H1 (cell line): ENCODE measurements around the gene PPM1M. TPM values are rescaled to one million over a fixed set of nuclear protein-coding genes. Genes with fewer than 3 reads are reported as not detected.

ENCODE experiments used
- CTCF ChIA-PET: fragments of 300-600 bp; sonication (Branson Sonifier 250); formaldehyde crosslinking; loops from one replicate; lab custom pipeline; 2021; ENCODE audit not compliant: partially characterized antibody; lab: Charles Lee
- POLR2A ChIA-PET: fragments of 300-600 bp; sonication (Branson Sonifier 250); formaldehyde crosslinking; loops from one replicate; lab custom pipeline; 2021; ENCODE audit warnings: inconsistent platforms; ENCODE audit not compliant: partially characterized antibody; lab: Charles Lee
- DNase-seq, 2 experiments: peaks; one replicate each; pipeline versions ENCODE4 v3.0.0 to v3.0.0-alpha.2; 2010 to 2022; ENCODE audit warnings: low spot score in 2 of 2, low read depth in 1 of 2, mixed read lengths in 1 of 2
- FAIRE-seq: peaks from 2 replicates; lab custom pipeline; 2011; peaks lifted over from hg19 to GRCh38; lab: Jason Lieb, UNC
- H2AFZ ChIP-seq: 2 replicates; pipeline ENCODE4 v1.8.1; 2012; ENCODE audit warnings: low read length, inconsistent platforms
- H2AK5ac ChIP-seq: 2 replicates; pipeline ENCODE4 v1.6.1; 2013; ENCODE audit warnings: low read depth, low read length
- H2BK120ac ChIP-seq: replicated peaks from 2 replicates; pipeline ENCODE3; 2013; ENCODE audit warnings: low read depth, low read length, inconsistent platforms
- H2BK12ac ChIP-seq: 2 replicates; pipeline ENCODE4 v1.6.1; 2013; ENCODE audit warnings: low read depth, low read length
- H2BK15ac ChIP-seq: 2 replicates; pipeline ENCODE4 v1.6.1; 2013; ENCODE audit warnings: low read length
- H2BK20ac ChIP-seq: 2 replicates; pipeline ENCODE4 v1.6.1; 2013; ENCODE audit warnings: low read length
- H2BK5ac ChIP-seq: 2 replicates; pipeline ENCODE4 v1.6.1; 2013; ENCODE audit warnings: low read depth, low read length
- H3K14ac ChIP-seq: 2 replicates; pipeline ENCODE4 v1.6.1; 2013; ENCODE audit warnings: inconsistent platforms; ENCODE audit not compliant: insufficient read length
- H3K18ac ChIP-seq: 2 replicates; pipeline ENCODE4 v1.6.1; 2013; ENCODE audit warnings: low read length; ENCODE audit errors: extremely low read depth
- H3K23ac ChIP-seq: 2 replicates; pipeline ENCODE4 v1.6.1; 2013; ENCODE audit warnings: inconsistent platforms; ENCODE audit not compliant: insufficient read length
- H3K23me2 ChIP-seq: 2 replicates; pipeline ENCODE4 v1.6.1; 2013; ENCODE audit warnings: low read depth, low read length
- H3K27ac ChIP-seq: 2 replicates; pipeline ENCODE4 v1.6.1; 2011; ENCODE audit warnings: low read depth, low read length, inconsistent platforms
- H3K27me3 ChIP-seq, 4 experiments: replicated peaks in 1 of 4; 1 replicate in 1 of 4; 2 replicates in 3 of 4; pipeline versions ENCODE4 v1.6.1 to v1.8.1; 2011 to 2013; ENCODE audit warnings: low read length in 3 of 4, mild to moderate bottlenecking in 3 of 4, inconsistent platforms in 2 of 4, mixed read lengths in 2 of 4, moderate library complexity in 1 of 4; ENCODE audit not compliant: control insufficient read depth in 3 of 4, insufficient read depth in 3 of 4; ENCODE audit errors: extremely low read depth in 1 of 4
- H3K36me3 ChIP-seq, 4 experiments: 2 replicates each; pipeline versions ENCODE4 v1.6.1 to v1.8.1; 2011 to 2013; ENCODE audit warnings: mild to moderate bottlenecking in 4 of 4, low read length in 3 of 4, moderate library complexity in 2 of 4, control low read depth in 1 of 4, inconsistent platforms in 1 of 4; ENCODE audit not compliant: insufficient read depth in 4 of 4, control insufficient read depth in 2 of 4
- H3K4ac ChIP-seq: replicated peaks from 2 replicates; pipeline ENCODE3; 2013; ENCODE audit warnings: low read length, low read depth, mixed read lengths, inconsistent platforms; ENCODE audit not compliant: insufficient read length
- H3K4me1 ChIP-seq, 4 experiments: replicated peaks in 1 of 4; 1 replicate in 1 of 4; 2 replicates in 3 of 4; pipeline versions ENCODE4 v1.6.1 to v1.8.1; 2011 to 2013; ENCODE audit warnings: low read length in 3 of 4, inconsistent platforms in 2 of 4, mixed read lengths in 1 of 4; ENCODE audit not compliant: insufficient read depth in 4 of 4, control insufficient read depth in 3 of 4
- H3K4me2 ChIP-seq, 2 experiments: 2 replicates each; pipeline versions ENCODE4 v1.6.1 to v1.8.1; 2011 to 2013; ENCODE audit warnings: low read depth in 2 of 2, low read length in 2 of 2, control low read depth in 1 of 2, inconsistent platforms in 1 of 2, mild to moderate bottlenecking in 1 of 2; ENCODE audit not compliant: insufficient read depth in 1 of 2
- H3K4me3 ChIP-seq, 4 experiments: fragments of 200-600, 300-600 bp in 1 of 4; sonication (generic), shearing (Covaris generic), sonication (Bioruptor Twin) in 1 of 4; 2 replicates each; pipeline versions ENCODE4 v1.5.1 to v1.8.1; 2011 to 2016; ENCODE audit warnings: low read length in 4 of 4, low read depth in 3 of 4, control low read depth in 2 of 4, inconsistent platforms in 2 of 4, mild to moderate bottlenecking in 2 of 4, mixed read lengths in 1 of 4, moderate library complexity in 1 of 4; ENCODE audit not compliant: insufficient read depth in 2 of 4; ENCODE audit errors: extremely low read depth in 1 of 4
- H3K56ac ChIP-seq: replicated peaks from 2 replicates; pipeline ENCODE3; 2013; ENCODE audit warnings: low read depth, mild to moderate bottlenecking, mixed read lengths, low read length, inconsistent platforms; ENCODE audit not compliant: insufficient read length
- H3K79me1 ChIP-seq: 2 replicates; pipeline ENCODE4 v1.6.1; 2013; ENCODE audit warnings: low read depth, low read length, control low read depth
- H3K79me2 ChIP-seq, 2 experiments: 2 replicates each; pipeline versions ENCODE4 v1.6.1 to v1.8.1; 2012 to 2013; ENCODE audit warnings: low read length in 2 of 2, mild to moderate bottlenecking in 2 of 2, inconsistent platforms in 1 of 2; ENCODE audit not compliant: insufficient read depth in 2 of 2, control insufficient read depth in 1 of 2
- H3K9ac ChIP-seq, 4 experiments: replicated peaks in 1 of 4; 1 replicate in 1 of 4; 2 replicates in 3 of 4; pipeline versions ENCODE4 v1.6.1 to v1.8.1; 2011 to 2013; ENCODE audit warnings: low read depth in 3 of 4, low read length in 3 of 4, control low read depth in 2 of 4, mild to moderate bottlenecking in 2 of 4, moderate library complexity in 2 of 4, inconsistent platforms in 1 of 4; ENCODE audit errors: extremely low read depth in 1 of 4
- H3K9me3 ChIP-seq, 2 experiments: 2 replicates each; pipeline versions ENCODE4 v1.6.1 to v1.8.1; 2012 to 2013; ENCODE audit warnings: mild to moderate bottlenecking in 2 of 2, moderate library complexity in 2 of 2, control low read depth in 1 of 2, inconsistent platforms in 1 of 2, low read depth in 1 of 2, low read length in 1 of 2, mixed read lengths in 1 of 2; ENCODE audit not compliant: insufficient read depth in 2 of 2
- H4K20me1 ChIP-seq, 2 experiments: replicated peaks in 1 of 2; 2 replicates each; pipeline versions ENCODE3 to v1.8.1; 2011 to 2013; ENCODE audit warnings: inconsistent platforms in 2 of 2, low read length in 2 of 2, mild to moderate bottlenecking in 1 of 2; ENCODE audit not compliant: insufficient read depth in 2 of 2, control insufficient read depth in 1 of 2
- H4K5ac ChIP-seq: 2 replicates; pipeline ENCODE4 v1.6.1; 2013; ENCODE audit warnings: low read length, low read depth, mixed read lengths, inconsistent platforms; ENCODE audit not compliant: insufficient read length
- H4K8ac ChIP-seq: 2 replicates; pipeline ENCODE4 v1.8.0; 2013; ENCODE audit warnings: mild to moderate bottlenecking, moderate library complexity, low read length, inconsistent platforms; ENCODE audit not compliant: insufficient read depth; ENCODE audit errors: extremely low read depth
- H4K91ac ChIP-seq: replicated peaks from 2 replicates; pipeline ENCODE3; 2013; ENCODE audit warnings: low read length, mixed read lengths, inconsistent platforms; ENCODE audit not compliant: insufficient read length
- BACH1 ChIP-seq: IDR thresholded peaks from 2 replicates; pipeline ENCODE4 v1.6.1; 2012; ENCODE audit warnings: low read length, improper control_type of control experiment
- BCL11A ChIP-seq, 2 experiments: IDR thresholded peaks; one replicate each; pipeline ENCODE4 v1.6.1; 2011; ENCODE audit warnings: low read depth in 2 of 2, low read length in 2 of 2, mild to moderate bottlenecking in 2 of 2
- CBX8 ChIP-seq: fragments of 300-800, 300-1000 bp; sonication (generic); IDR thresholded peaks from 2 replicates; pipeline ENCODE4 v1.7.1; 2016; ENCODE audit warnings: low read depth, low read length, borderline replicate concordance
- CTBP2 ChIP-seq: IDR thresholded peaks from 2 replicates; pipeline ENCODE4 v1.7.0; 2011; ENCODE audit warnings: borderline replicate concordance, mild to moderate bottlenecking, moderate library complexity, mixed read lengths, low read length; ENCODE audit not compliant: insufficient read depth, insufficient read length
- EZH2 ChIP-seq: fragments of 200-600 bp; sonication (generic); IDR thresholded peaks from 2 replicates; pipeline ENCODE4 v1.7.1; 2012; ENCODE audit warnings: low read depth, mild to moderate bottlenecking, moderate library complexity, low read length, inconsistent platforms; ENCODE audit not compliant: severe bottlenecking
- GTF2F1 ChIP-seq: IDR thresholded peaks from 2 replicates; pipeline ENCODE4 v1.6.1; 2012; ENCODE audit warnings: low read depth, low read length, improper control_type of control experiment, borderline replicate concordance
- JUND ChIP-seq: IDR thresholded peaks from 2 replicates; pipeline ENCODE4 v1.6.1; 2011; ENCODE audit warnings: mild to moderate bottlenecking, improper control_type of control experiment, low read length
- NANOG ChIP-seq: IDR thresholded peaks from 2 replicates; pipeline ENCODE4 v1.6.1; 2011; ENCODE audit warnings: low read length, low read depth, mild to moderate bottlenecking, inconsistent platforms; ENCODE audit not compliant: insufficient read depth, poor library complexity, severe bottlenecking
- POLR2AphosphoS5 ChIP-seq: IDR thresholded peaks from 2 replicates; pipeline ENCODE4 v1.6.1; 2011; ENCODE audit warnings: low read depth, low read length
- RAD21 ChIP-seq, 2 experiments: IDR thresholded peaks in 1 of 2; conservative IDR thresholded peaks in 1 of 2; 2 replicates each; pipeline ENCODE4 v1.6.1; 2011; ENCODE audit warnings: low read depth in 2 of 2, low read length in 2 of 2, improper control_type of control experiment in 1 of 2, inconsistent platforms in 1 of 2, mild to moderate bottlenecking in 1 of 2, moderate library complexity in 1 of 2
- SIX5 ChIP-seq: IDR thresholded peaks from 2 replicates; pipeline ENCODE4 v1.6.1; 2011; ENCODE audit warnings: mild to moderate bottlenecking, low read depth, low read length
- SP2 ChIP-seq: IDR thresholded peaks from 2 replicates; pipeline ENCODE4 v1.6.1; 2012; ENCODE audit warnings: mild to moderate bottlenecking, low read length, inconsistent platforms
- SP4 ChIP-seq: IDR thresholded peaks from 2 replicates; pipeline ENCODE4 v1.6.1; 2012; ENCODE audit warnings: low read length, inconsistent platforms
- TEAD4 ChIP-seq: IDR thresholded peaks from 2 replicates; pipeline ENCODE4 v1.6.1; 2012; ENCODE audit warnings: low read depth, low read length, inconsistent platforms, mixed read lengths
- WGBS, 2 experiments: shearing (Covaris generic) in 1 of 2; methylation state at CpG; one replicate each; pipeline versions ENCODE4 v1.1.6 to v1.1.7; 2013 to 2015; ENCODE audit warnings: low lambda C conversion rate in 2 of 2, mixed read lengths in 2 of 2, inconsistent platforms in 1 of 2, low coverage in 1 of 2, missing lambda C conversion rate in 1 of 2; ENCODE audit not compliant: insufficient replicate concordance in 2 of 2, insufficient coverage in 1 of 2, insufficient read length in 1 of 2; ENCODE audit errors: extremely low coverage in 1 of 2, missing lambda C conversion rate in 1 of 2; 5-methylcytosine and 5-hydroxymethylcytosine counted together
- polyA plus RNA-seq, 7 experiments: library from polyadenylated mRNA; depleted of rRNA in 3 of 7; stranded (reverse) in 5 of 7; unstranded in 2 of 7; fragments of >200 nt in 5 of 7; fragments of 200-250 nt in 2 of 7; gene quantifications; 1 replicate in 5 of 7; 2 replicates in 1 of 7; 4 replicates in 1 of 7; pipeline versions ENCODE4 v1.2.1 to v1.2.3, GENCODE V29; 2011 to 2013; ENCODE audit warnings: missing spikeins in 2 of 7, mixed read lengths in 2 of 7
- total RNA-seq: library from RNA; stranded (reverse); fragmentation: NEBNext Ultra II Directional; extraction: Animal tissue kit (Norgen Biotek cat#: 25700); gene quantifications from 2 replicates; pipeline ENCODE4 v1.2.1, GENCODE V29; 2021

Gene PPM1M
- total and polyA plus RNA-seq, 2 of the 8 experiments (the other 6 are each of a cell fraction or from before 2014, with no cell fraction given) = 5.2 to 6.3 TPM

- Histone ChIP-seq H2BK120ac (no peak overlapping the region), H3K9me3 (no peaks in the 10 kb centered on the region), H2BK20ac (no peak overlapping the region), H3K79me1 (peaks cover 13% of the 10 kb centered on the region), H2BK12ac (no peak overlapping the region), H3K9ac (no peak overlapping the region), H3K4me3 (no peak overlapping the region), H3K23me2 (peaks cover 5% of the 10 kb centered on the region), H2AK5ac (no peak overlapping the region), H2BK15ac (no peak overlapping the region), H4K5ac (no peak overlapping the region), H2AFZ (no peak overlapping the region), H3K4ac (no peak overlapping the region), H4K8ac (no peak overlapping the region), H4K91ac (no peak overlapping the region), H3K4me1 (peaks cover 4 to 30% (median 20%) of the 10 kb centered on the region in 4 experiments), H3K36me3 (peaks cover 5 to 13% (median 11%) of the 10 kb centered on the region in 4 experiments; a peak in 5 of 8 replicates), H3K18ac (no peak overlapping the region), H3K14ac (no peak overlapping the region), H3K56ac (no peak overlapping the region), H4K20me1 (peaks cover 10 to 17% of the 10 kb centered on the region in 2 experiments), H3K4me2 (no peak overlapping the region), H3K79me2 (peaks cover 0 to 12% of the 10 kb centered on the region in 2 experiments; a peak in 2 of 4 replicates), H2BK5ac (no peak overlapping the region; the same call in 1 of the 2 replicates), H3K23ac (no peak overlapping the region), H3K27ac (no peak overlapping the region), H3K27me3 (no peaks in the 10 kb centered on the region)
- POLR2A ChIA-PET = interaction anchor here (1.4 to 4.8 kb wide), 3 partner anchors 11 to 45 kb away, joined by 6 to 27 read pairs (median 13); partner anchors contain the start of genes PPM1M and WDR82
- WGBS, 2 experiments = 100% methylated on average over 3 of the region's 3 CpGs; no CpG with 5 or more reads in 1 of the 2 experiments
- DNase-seq (no peak), FAIRE-seq (no peak)
- CTCF ChIA-PET = interaction anchor here (0.7 to 14.4 kb wide), 17 partner anchors 11 to 1570 kb away, joined by 3 to 336 read pairs (median 4); partner anchors contain the start of genes PPM1M and TLR9
- TF ChIP-seq SIX5 (no peak), JUND (no peak), RAD21 (IDR thresholded peaks at IDR 0.05 in 1 of 2, conservative IDR thresholded peaks at IDR 0.05 in 1 of 2; ENCODE audit: low read depth in 2 of 2, low read length in 2 of 2) (no peak), TEAD4 (no peak), POLR2AphosphoS5 (no peak), CTBP2 (no peak), SP4 (no peak), BACH1 (no peak), SP2 (no peak), CBX8 (no peak), NANOG (no peak), GTF2F1 (no peak), BCL11A (IDR thresholded peaks at IDR 0.05; ENCODE audit: low read depth in 2 of 2, low read length in 2 of 2) (no peak), EZH2 (no peak)
These were observed 11.6 kb upstream of the PPM1M start for GRCh38 chr3:52233968-52234367.
